AG09319 (cell line): ENCODE measurements around the gene LAMA2.

Experiments used
- DNase-seq: peaks from one replicate; pipeline ENCODE4 v3.0.0-alpha.2; 2010; ENCODE audit warnings: low read depth; ENCODE audit errors: extremely low read depth
- CTCF ChIP-seq: IDR thresholded peaks from 2 replicates; pipeline ENCODE4 v1.5.1; 2011; ENCODE audit warnings: low read depth, mild to moderate bottlenecking, inconsistent platforms, low read length, moderate library complexity

The LAMA2 gene

GRCh38 chr6:129207832-129208231, 324.9 kb downstream of the LAMA2 start:
- TF ChIP-seq CTCF: no peak
- no peak for DNase-seq

- no peak for DNase-seq
- TF ChIP-seq CTCF: no peak
Observed at GRCh38 chr6:129208415-129209034, 325.6 kb downstream of the LAMA2 start.

- DNase-seq: no peak
Observed at GRCh38 chr6:129209355-129209754, 326.4 kb downstream of the LAMA2 start.

GRCh38 chr6:129210684-129211083, 327.7 kb downstream of the LAMA2 start:
- no peak for DNase-seq
- TF ChIP-seq CTCF: no peak

More at GRCh38 chr6:129209355-129209754, 326.4 kb downstream of the LAMA2 start:
- TF ChIP-seq CTCF: no peak

- no peak for DNase-seq
- no peak for TF ChIP-seq CTCF
Observed at GRCh38 chr6:129211626-129212025, 328.7 kb downstream of the LAMA2 start.

- TF ChIP-seq CTCF: no peak
- DNase-seq: no peak
Observed at GRCh38 chr6:129212081-129212480, 329.1 kb downstream of the LAMA2 start.

GRCh38 chr6:129215246-129215645, 332.3 kb downstream of the LAMA2 start:
- DNase-seq: no peak
- TF ChIP-seq CTCF: no peak
